Measurements from ENCODE around the gene SH3GLB2. TPM values are rescaled to one million over a fixed set of nuclear protein-coding genes. Genes with fewer than 3 reads are reported as not detected.
"Not testable (repeated sequence)": the region's sequence is repeated elsewhere in the genome, so short reads cannot be mapped to it uniquely, and the experiment has no call there.

The SH3GLB2 gene
- total and polyA plus RNA-seq, 12 donors, result 25.2 to 51.3 (median 33.5) TPM

DNA sequence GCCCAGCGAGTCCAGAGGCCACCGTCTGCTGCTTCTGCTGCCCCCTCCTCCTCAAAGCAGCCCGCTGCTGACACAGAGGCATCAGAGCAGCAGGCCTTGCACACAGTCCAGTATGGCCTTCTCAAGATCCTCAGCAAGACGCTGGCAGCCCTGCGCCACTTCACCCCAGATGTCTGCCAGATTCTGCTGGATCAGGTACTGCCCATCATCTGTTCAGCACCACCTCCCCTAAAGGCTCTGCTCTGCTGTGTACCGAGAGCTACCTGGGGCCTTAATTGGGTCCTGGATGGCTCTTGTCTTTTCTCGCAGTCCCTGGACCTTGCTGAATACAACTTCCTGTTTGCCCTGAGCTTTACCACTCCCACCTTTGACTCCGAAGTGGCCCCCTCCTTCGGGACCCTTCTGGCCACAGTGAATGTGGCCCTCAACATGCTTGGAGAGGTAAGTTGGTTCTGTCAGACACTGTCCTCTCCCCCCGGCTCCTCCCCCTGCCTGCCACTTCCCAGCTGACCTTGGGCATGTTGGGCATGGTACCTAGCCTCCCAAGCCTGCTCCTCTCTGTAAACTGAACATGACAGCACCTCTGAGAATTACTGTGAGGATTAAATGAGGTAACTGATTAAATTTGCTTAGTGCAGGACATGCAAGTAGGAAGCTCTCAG lies 22.7 kb downstream of the SH3GLB2 start:
- H3K36me3 ChIP-seq, result peaks cover 3 to 99% (median 43%) of the 10 kb centered on the region in 9 donors

DNA sequence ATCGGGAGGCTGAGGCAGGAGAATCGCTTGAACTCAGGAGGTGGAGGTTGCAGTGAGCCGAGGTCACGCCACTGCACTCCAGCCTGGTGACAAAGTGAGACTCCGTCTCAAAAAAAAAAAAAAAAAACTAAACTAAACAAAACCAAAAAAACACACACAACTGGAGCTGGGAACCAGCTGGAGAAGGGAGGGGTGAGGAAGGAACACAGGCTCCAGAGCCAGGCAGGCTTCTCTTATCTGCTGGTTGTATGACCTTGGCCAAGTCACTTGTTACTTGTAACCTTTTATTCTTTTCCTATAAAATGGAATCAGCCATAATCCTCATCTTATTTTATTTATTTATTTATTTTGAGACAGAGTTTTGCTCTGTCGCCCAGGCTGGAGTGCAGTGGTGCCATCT lies 24.0 kb downstream of the SH3GLB2 start:
- DNase-seq; intact Hi-C loops (cut with DNase I); H3K4me3 ChIP-seq; H3K27me3 ChIP-seq; ATAC-seq; H3K9me3 ChIP-seq; H3K27ac ChIP-seq: not testable (repeated sequence)
- peaks cover 0 to 25% (median 15%) of the 10 kb centered on the region in 9 donors for H3K4me1 ChIP-seq
- H3K36me3 ChIP-seq, result peaks cover 3 to 100% (median 53%) of the 10 kb centered on the region in 9 donors
- 95 to 96% methylated on average over 6 of the region's 6 CpGs for WGBS, 2 donors

More for the DNA sequence above, 22.7 kb downstream of the SH3GLB2 start:
- intact Hi-C loops (cut with DNase I), result no loop called here
- H3K4me1 ChIP-seq, result peaks cover 0 to 25% (median 15%) of the 10 kb centered on the region in 9 donors
- WGBS, 2 donors, result 86% methylated on average over 10 of the region's 10 CpGs
- no peaks in the 10 kb centered on the region for H3K27me3 ChIP-seq
- H3K4me3 ChIP-seq, result no peak overlapping the region
- no peaks in the 10 kb centered on the region for H3K9me3 ChIP-seq
- ATAC-seq (no peak), DNase-seq (no peak)
- H3K27ac ChIP-seq, result peak overlapping the region in 2 of 10 donors; percentile 44 to 69
- TF ChIP-seq, protein P1, sequence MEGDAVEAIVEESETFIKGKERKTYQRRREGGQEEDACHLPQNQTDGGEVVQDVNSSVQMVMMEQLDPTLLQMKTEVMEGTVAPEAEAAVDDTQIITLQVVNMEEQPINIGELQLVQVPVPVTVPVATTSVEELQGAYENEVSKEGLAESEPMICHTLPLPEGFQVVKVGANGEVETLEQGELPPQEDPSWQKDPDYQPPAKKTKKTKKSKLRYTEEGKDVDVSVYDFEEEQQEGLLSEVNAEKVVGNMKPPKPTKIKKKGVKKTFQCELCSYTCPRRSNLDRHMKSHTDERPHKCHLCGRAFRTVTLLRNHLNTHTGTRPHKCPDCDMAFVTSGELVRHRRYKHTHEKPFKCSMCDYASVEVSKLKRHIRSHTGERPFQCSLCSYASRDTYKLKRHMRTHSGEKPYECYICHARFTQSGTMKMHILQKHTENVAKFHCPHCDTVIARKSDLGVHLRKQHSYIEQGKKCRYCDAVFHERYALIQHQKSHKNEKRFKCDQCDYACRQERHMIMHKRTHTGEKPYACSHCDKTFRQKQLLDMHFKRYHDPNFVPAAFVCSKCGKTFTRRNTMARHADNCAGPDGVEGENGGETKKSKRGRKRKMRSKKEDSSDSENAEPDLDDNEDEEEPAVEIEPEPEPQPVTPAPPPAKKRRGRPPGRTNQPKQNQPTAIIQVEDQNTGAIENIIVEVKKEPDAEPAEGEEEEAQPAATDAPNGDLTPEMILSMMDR (IDR thresholded peaks at IDR 0.05), result no peak

DNA sequence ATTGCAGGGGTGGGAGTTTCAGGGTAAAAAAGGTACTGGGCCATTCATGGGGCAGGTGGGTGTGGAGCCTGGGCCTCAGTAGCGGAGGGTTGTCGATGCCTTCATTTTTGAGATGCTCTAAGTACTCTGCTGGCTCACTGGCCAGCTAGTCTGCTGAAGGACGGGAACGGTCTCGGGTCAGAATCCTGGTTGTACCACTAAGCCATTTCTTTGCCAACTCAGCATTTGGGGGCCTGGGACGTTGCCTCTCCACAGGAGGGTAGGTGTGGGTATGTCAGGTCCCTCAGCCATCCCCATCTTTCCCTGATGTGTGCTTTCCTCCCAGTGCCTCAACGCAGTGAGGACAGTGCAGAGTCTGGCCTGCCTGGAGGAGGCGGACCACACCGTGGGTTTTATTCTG lies 25.1 kb downstream of the SH3GLB2 start:
- Histone ChIP-seq H3K4me3 (no peak overlapping the region), H3K36me3 (peaks cover 7 to 100% (median 62%) of the 10 kb centered on the region in 9 donors), H3K4me1 (peaks cover 0 to 20% (median 15%) of the 10 kb centered on the region in 9 donors), H3K27me3 (no peaks in the 10 kb centered on the region), H3K9me3 (no peaks in the 10 kb centered on the region), H3K27ac (no peak overlapping the region)
- TF ChIP-seq, protein P1 (IDR thresholded peaks at IDR 0.05), result no peak
- ATAC-seq (no peak), DNase-seq (no peak)
- intact Hi-C loops (cut with DNase I), result no loop called here
- 96 to 98% methylated on average over 9 of the region's 9 CpGs for WGBS, 2 donors

DNA sequence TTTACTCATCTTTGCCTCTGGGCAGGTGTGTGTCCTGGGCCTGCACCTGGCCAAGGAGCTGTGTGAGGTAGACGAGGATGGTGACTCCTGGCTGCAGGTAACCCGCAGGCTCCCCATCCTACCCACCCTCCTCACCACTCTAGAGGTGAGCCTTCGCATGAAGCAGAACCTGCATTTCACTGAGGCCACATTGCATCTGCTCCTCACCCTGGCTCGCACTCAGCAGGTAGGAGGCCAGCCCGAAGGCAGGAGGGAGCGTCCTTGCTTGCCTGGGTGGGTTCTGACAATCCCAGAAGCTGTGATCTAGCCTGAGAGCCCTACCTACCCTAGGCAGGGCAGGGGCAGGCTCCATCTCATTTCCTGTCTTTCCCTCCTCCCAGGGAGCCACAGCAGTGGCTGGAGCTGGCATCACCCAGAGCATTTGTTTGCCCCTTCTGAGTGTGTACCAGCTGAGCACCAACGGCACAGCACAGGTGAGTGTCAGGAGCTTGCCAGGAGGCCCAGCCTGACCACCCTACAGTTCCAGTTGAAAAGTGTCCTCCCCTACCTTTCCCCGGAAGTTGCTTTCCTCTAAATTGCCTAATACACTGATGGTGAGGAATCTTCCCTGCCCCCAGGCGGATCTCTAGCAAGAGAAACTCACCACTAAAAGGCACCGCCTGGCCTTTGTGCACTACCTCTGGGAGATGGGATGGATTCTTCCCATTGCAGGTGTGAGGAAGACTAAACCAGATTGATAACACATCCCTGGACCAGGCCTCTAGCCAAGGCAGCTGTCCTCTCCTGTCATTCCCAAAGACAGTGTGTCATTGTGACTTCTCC lies 26.4 kb downstream of the SH3GLB2 start:
- Histone ChIP-seq H3K36me3 (peaks cover 6 to 100% (median 75%) of the 10 kb centered on the region in 9 donors), H3K4me3 (no peak overlapping the region), H3K27me3 (no peaks in the 10 kb centered on the region), H3K27ac (no peak overlapping the region), H3K4me1 (peaks cover 0 to 10% (median 5%) of the 10 kb centered on the region in 9 donors), H3K9me3 (no peaks in the 10 kb centered on the region)
- TF ChIP-seq, protein P1 (IDR thresholded peaks at IDR 0.05), result no peak
- intact Hi-C loops (cut with DNase I), result no loop called here
- DNase-seq (no peak), ATAC-seq (no peak)
- WGBS, 2 donors, result 96 to 97% methylated on average over 10 of the region's 10 CpGs

Data from heart right ventricle (tissue), 16 donors.